ENCODE measurements around the gene CCM2L. TPM values are rescaled to one million over a fixed set of nuclear protein-coding genes. Genes with fewer than 3 reads are reported as not detected.

Gene CCM2L
- total RNA-seq, 2 experiments from 2014 or later, result not detected

DNA sequence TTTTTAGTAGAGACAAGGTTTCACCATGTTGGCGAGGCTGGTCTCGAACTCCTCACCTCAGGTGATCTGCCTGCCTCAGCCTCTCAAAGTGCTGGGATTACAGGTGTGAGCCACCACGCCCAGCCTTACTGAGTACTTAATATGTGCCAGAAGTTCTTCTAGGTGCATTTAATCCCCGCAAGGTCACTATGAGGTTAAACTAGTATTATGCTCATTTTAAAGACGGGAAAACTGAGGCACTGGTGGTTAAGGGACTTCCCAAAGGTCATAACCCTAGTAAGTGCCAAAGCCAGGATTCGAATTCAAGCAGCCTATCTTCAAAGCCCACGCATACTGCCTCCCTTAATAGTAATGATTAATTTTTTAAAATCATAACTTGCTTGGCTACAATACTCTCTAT, 674 bp upstream of the CCM2L start:
- ATAC-seq, result no peak
- intact Hi-C loops (cut with micrococcal nuclease), result no loop called here
- no peaks in the 10 kb centered on the region for H3K4me1 Mint-ChIP-seq (ENCODE audit: low read depth)
- ChIA-PET POLR2A (no interaction called here), CTCF (interaction anchor here (1.0 kb wide), 1 partner anchor 92 kb away, joined by 3 read pairs; no protein-coding TSS in a partner anchor)
- TF ChIP-seq, protein P1, sequence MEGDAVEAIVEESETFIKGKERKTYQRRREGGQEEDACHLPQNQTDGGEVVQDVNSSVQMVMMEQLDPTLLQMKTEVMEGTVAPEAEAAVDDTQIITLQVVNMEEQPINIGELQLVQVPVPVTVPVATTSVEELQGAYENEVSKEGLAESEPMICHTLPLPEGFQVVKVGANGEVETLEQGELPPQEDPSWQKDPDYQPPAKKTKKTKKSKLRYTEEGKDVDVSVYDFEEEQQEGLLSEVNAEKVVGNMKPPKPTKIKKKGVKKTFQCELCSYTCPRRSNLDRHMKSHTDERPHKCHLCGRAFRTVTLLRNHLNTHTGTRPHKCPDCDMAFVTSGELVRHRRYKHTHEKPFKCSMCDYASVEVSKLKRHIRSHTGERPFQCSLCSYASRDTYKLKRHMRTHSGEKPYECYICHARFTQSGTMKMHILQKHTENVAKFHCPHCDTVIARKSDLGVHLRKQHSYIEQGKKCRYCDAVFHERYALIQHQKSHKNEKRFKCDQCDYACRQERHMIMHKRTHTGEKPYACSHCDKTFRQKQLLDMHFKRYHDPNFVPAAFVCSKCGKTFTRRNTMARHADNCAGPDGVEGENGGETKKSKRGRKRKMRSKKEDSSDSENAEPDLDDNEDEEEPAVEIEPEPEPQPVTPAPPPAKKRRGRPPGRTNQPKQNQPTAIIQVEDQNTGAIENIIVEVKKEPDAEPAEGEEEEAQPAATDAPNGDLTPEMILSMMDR (IDR thresholded peaks at IDR 0.05), result no peak
- H3K36me3 Mint-ChIP-seq (ENCODE audit: low read depth), result no peaks in the 10 kb centered on the region
- no peak overlapping the region for H3K27ac Mint-ChIP-seq
- H3K9me3 Mint-ChIP-seq, result no peaks in the 10 kb centered on the region
- DNase-seq, result no peak
- no peak overlapping the region for H3K4me3 Mint-ChIP-seq
- H3K27me3 Mint-ChIP-seq, result peaks cover 4% of the 10 kb centered on the region

DNA sequence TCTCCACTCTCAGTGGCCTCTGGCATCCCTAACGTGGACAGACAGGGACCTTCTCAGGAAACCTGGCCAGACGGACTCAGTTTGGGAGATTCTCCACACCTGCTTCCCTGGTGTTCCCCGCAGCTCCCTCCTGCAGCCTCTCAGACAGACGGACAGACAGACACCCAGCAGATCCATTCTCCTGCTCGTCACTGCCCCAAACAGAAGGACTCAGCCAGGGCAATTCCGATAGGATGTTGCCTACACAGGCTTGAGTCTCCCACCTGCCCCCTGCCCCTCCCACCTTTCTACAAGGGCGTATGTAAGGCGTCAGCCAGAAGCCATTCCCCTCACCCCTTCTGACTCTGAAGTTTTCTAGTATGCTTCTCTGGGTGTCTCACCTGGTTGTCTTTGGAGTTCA, 428 bp downstream of the CCM2L start:
- Mint-ChIP-seq H3K4me3 (no peak overlapping the region), H3K27ac (no peak overlapping the region), H3K36me3 (ENCODE audit: low read depth) (no peaks in the 10 kb centered on the region), H3K9me3 (no peaks in the 10 kb centered on the region), H3K4me1 (ENCODE audit: low read depth) (no peaks in the 10 kb centered on the region), H3K27me3 (peaks cover 13% of the 10 kb centered on the region)
- ChIA-PET POLR2A (no interaction called here), CTCF (interaction anchor here (1.0 kb wide), 1 partner anchor 93 kb away, joined by 3 read pairs; no protein-coding TSS in a partner anchor)
- intact Hi-C loops (cut with micrococcal nuclease), result no loop called here
- DNase-seq (no peak), ATAC-seq (no peak)
- TF ChIP-seq, protein P1 (IDR thresholded peaks at IDR 0.05), result no peak

DNA sequence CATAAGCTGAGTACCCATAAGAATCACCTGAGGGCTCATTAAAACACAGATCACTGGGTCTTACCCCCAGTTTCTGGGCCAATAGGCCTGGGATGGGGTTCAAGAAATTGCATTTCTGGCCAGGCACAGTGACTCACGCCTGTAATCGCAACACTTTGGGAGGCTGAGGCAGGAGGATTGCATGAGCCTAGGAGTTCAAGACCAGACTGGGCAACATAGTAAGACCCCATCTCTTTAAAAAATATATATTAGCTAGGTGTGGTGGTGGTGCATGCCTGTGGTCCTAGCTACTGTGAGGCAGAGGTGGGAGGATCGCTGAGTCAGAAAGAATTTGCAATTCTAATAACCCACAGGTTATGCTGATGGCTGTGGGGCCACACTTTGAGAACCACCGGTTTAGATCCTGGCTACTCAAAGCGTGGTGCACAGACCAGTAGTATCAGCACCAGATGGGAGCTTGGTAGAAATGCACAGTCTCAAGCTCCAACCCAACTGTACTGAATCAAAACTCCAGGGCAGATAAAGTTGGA, 2.0 kb downstream of the CCM2L start:
- Mint-ChIP-seq H3K36me3 (ENCODE audit: low read depth) (no peaks in the 10 kb centered on the region), H3K4me3 (no peak overlapping the region), H3K27me3 (peaks cover 17% of the 10 kb centered on the region), H3K9me3 (no peaks in the 10 kb centered on the region), H3K27ac (no peak overlapping the region), H3K4me1 (ENCODE audit: low read depth) (no peaks in the 10 kb centered on the region)
- ATAC-seq (no peak), DNase-seq (no peak)
- ChIA-PET CTCF (interaction anchor here (1.2 to 2.6 kb wide), 3 partner anchors 10 to 79 kb away, joined by 3 to 12 read pairs (median 3); no protein-coding TSS in a partner anchor), POLR2A (no interaction called here)
- intact Hi-C loops (cut with micrococcal nuclease), result no loop called here
- TF ChIP-seq, protein P1 (IDR thresholded peaks at IDR 0.05), result no peak

DNA sequence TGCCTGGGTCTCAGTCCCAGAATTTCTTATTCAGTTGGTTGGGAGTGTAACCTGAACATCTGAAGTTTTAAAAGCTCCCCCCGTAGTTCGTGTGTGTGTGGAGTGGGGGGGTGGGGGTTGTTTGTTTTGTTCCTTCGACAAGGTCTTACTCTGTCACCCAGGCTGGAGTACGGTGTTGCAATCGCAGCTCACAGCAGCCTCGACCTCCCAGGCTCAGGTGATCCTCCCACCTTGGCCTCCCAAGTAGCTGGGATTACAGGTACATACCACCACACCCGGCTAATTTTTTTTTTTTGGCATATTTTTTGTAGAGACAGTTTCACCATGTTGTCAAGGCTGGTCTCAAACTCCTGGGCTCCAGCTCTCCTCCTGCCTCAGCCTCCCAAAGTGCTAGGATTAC, 3.1 kb downstream of the CCM2L start:
- intact Hi-C loops (cut with micrococcal nuclease), result no loop called here
- H3K36me3 Mint-ChIP-seq (ENCODE audit: low read depth), result no peaks in the 10 kb centered on the region
- no peaks in the 10 kb centered on the region for H3K9me3 Mint-ChIP-seq
- ATAC-seq (no peak), DNase-seq (no peak)
- peaks cover 4% of the 10 kb centered on the region for H3K4me1 Mint-ChIP-seq (ENCODE audit: low read depth)
- TF ChIP-seq, protein P1 (IDR thresholded peaks at IDR 0.05), result no peak
- no peak overlapping the region for H3K27ac Mint-ChIP-seq
- H3K4me3 Mint-ChIP-seq, result no peak overlapping the region
- POLR2A ChIA-PET, result no interaction called here
- peaks cover 25% of the 10 kb centered on the region for H3K27me3 Mint-ChIP-seq
- CTCF ChIA-PET, result interaction anchor here (1.0 to 2.6 kb wide), 3 partner anchors 18 to 181 kb away, joined by 3 to 12 read pairs (median 3); no protein-coding TSS in a partner anchor

DNA sequence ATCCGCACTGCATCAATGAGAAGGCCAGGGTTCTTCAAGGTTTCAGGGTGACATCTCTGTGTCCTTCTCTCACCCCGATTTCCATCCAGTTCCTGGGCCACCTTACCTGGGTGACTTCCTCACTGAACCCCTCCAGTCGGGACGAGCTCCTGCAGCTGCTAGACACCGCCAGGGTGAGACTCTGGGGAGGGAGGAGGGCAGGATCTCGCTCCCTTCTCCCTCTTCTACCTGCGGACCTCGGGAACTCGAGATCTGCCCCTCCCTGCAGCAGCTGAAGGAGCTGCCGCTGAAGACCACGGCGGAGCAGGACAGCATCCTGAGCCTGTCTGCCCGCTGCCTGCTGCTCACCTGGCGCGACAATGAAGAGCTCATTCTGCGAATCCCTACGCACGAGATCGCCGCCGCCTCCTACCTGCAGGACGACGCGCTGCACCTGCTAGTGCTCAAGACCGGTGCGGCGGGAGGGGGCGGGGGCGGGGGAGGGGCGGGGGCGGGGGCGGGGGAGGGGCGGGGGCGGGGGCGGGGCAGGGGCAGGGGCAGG, 7.5 kb downstream of the CCM2L start:
- intact Hi-C loops (cut with micrococcal nuclease), result no loop called here
- POLR2A ChIA-PET, result no interaction called here
- no peaks in the 10 kb centered on the region for H3K9me3 Mint-ChIP-seq
- H3K4me3 Mint-ChIP-seq, result peak overlapping the region; percentile 15
- ATAC-seq (peak; percentile 49), DNase-seq (peak; percentile 57)
- no peak overlapping the region for H3K27ac Mint-ChIP-seq
- H3K36me3 Mint-ChIP-seq (ENCODE audit: low read depth), result no peaks in the 10 kb centered on the region
- H3K4me1 Mint-ChIP-seq (ENCODE audit: low read depth), result peaks cover 18% of the 10 kb centered on the region
- CTCF ChIA-PET, result interaction anchor here (0.7 to 3.0 kb wide), 7 partner anchors 13 to 171 kb away, joined by 3 to 24 read pairs (median 3); partner anchors contain the start of gene PDRG1
- TF ChIP-seq, protein P1 (IDR thresholded peaks at IDR 0.05), result no peak
- peaks cover 59% of the 10 kb centered on the region for H3K27me3 Mint-ChIP-seq
